Astrocyte of the spinal cord (primary cell): ENCODE data around the gene SLC66A2.

Experiments
- DNase-seq: peaks from one replicate; pipeline ENCODE4 v3.0.0; 2011; ENCODE audit warnings: low read depth, low spot score
- H3K4me3 ChIP-seq: 2 replicates; pipeline ENCODE4 v1.5.1; 2011; ENCODE audit warnings: low read depth, mild to moderate bottlenecking, low read length, moderate library complexity
- CTCF ChIP-seq: IDR thresholded peaks from 2 replicates; pipeline ENCODE4 v1.5.1; 2012; ENCODE audit warnings: low read depth, mild to moderate bottlenecking, low read length, inconsistent platforms
- in situ Hi-C: cut with HindIII; loops from 2 replicates; pipeline ENCODE4 v1.10.0; 2017; ENCODE audit warnings: low sequenced_read_pairs

The SLC66A2 gene

GRCh38 chr18:79853303-79853992 is 98.0 kb downstream of the SLC66A2 start:
- H3K4me3 ChIP-seq = no peak overlapping the region

GRCh38 chr18:79852561-79853302 is 98.7 kb downstream of the SLC66A2 start:
- no peak for TF ChIP-seq CTCF
- H3K4me3 ChIP-seq = no peak overlapping the region
- in situ Hi-C loops = no loop called here
- no peak for DNase-seq

More at GRCh38 chr18:79853303-79853992, 98.0 kb downstream of the SLC66A2 start:
- DNase-seq = no peak
- TF ChIP-seq CTCF = no peak
- in situ Hi-C loops = no loop called here
